T-helper 2 cell (primary cell): ENCODE data around the gene HOXA1.

Source experiments
- DNase-seq, 5 experiments: peaks; one replicate each; pipeline versions ENCODE4 v3.0.0 to v3.0.0-alpha.2; 2012 to 2022

HOXA1 gene

GRCh38 chr7:27116031-27116961, 20.5 kb upstream of the HOXA1 start:
- no peak for DNase-seq

DNA sequence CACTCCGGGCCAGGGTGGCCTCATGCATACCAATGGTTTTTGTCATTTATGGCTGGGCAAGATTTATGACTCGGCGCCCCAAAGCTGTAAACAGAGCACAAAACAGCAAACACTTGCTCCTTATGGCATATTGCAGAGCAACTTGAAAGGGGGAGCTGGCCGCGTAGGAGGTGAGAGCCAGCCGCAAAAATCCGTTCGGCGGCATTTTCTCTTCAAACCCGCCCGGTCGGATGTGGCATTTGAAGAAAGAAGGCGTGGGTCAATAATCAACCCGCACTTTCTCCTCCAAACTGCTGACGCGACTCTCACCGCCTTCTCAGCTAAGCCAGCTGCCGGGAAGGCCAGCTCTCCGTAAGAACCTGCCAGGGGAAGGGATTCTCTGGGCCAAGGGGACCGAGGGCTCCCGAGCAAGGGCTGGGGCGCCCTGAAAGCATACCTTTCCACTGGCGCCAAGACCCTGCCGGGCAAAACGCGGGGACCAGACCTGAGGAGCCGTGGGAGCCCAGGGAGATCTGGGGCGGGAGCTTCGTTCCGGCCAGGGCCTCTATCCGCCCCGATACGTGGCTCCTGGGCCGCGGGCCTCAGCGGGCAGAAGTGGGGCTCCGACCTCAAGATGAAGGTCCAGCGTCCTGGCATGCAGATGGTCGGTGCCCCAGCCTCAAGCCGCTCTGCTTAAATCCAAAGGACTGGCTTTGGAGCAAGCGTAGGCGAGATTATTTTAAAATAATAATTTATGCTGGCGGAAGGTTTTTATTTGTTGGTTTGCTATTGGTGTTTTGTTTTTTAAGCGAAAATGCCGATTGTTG, 19.6 kb upstream of the HOXA1 start:
- DNase-seq = no peak

DNA sequence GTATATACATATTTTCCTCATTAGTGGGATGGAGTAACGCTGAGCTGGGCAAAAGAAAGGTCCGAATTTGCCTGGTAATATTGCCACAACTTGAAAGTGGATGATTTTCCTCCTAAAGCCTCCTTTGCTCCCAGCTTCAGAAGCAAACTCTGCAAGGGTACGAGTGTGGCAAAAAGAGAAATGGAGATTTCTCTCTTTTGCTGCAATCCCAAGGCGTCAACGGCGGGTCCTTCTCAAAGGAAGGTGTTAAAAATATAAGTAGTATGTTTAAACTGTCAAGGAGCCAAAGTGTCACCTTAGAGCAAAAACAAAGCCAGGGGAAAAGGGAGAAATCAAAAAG, 19.1 kb upstream of the HOXA1 start:
- DNase-seq = no peak

GRCh38 chr7:27113991-27114769, 18.4 kb upstream of the HOXA1 start:
- DNase-seq = no peak

GRCh38 chr7:27112955-27113949, 17.5 kb upstream of the HOXA1 start:
- no peak for DNase-seq

- DNase-seq = no peak
These were observed 16.6 kb upstream of the HOXA1 start for GRCh38 chr7:27112361-27112760.

DNA sequence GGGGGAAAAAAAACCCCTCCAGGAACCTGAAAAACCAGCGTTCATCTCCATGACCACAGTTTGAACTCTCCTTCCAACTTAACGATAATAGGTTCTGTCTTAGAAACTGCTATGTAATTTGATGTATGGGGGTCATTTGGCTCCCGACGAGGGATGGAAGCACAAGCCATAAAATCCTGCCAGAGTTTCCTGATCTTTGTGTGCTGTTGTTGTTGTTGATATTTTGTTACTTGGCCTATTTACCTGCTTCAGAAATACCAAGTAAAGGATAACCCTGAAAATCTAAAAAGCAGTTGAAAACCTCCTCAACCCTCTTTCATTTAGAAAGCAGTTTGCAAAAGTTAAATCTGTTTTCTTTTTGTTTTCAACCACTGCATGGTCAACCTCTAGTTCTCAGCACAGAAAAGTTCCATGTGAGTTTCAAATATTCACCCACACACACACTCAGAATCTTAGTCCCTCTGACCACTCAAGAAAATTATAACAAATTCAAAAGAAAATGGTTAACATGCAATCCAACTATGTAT, 16.0 kb upstream of the HOXA1 start:
- DNase-seq = no peak

- no peak for DNase-seq
These were observed 15.4 kb upstream of the HOXA1 start for GRCh38 chr7:27111042-27111750.

DNA sequence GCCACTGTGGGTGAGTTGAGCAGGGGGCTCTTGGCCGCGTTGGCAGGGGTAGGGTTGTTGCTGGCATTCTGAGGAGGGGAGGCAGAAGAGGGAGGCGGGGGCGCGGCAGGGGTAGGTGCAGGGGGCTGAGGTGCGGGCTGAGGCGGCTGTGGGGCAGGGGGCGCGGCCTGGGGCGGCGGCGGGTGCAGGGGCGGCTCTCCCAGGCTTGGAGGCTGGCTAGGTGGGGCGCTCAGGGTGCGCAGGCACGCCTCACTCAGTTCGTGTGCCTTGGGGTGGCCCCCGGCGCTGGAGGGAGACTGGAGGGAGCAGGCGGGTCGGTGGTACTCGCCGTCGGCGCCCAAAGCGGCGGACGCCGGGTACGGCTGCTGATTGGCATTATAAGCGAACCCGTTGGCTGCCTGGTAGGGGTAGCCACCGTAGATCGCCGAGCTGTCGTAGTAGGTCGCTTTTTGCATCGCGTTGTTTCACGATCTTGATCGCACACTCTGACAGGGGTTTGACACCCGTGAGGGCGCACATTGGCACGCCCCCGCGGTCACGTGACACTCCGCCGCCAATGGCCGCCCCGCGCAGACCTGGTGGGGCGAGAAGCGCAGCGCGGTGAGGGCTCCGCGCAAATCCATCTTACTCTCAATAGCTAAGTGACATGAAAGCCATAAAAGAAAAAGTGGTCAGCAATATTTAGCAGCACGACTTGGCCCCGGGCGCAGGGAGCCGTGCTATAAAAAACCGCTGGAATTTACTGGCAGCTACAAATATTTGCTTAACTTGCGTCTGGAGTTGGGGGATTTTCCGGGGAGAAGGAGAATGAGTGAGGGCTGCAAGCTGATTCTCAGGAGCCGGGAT, 14.6 kb upstream of the HOXA1 start:
- no peak for DNase-seq

DNA sequence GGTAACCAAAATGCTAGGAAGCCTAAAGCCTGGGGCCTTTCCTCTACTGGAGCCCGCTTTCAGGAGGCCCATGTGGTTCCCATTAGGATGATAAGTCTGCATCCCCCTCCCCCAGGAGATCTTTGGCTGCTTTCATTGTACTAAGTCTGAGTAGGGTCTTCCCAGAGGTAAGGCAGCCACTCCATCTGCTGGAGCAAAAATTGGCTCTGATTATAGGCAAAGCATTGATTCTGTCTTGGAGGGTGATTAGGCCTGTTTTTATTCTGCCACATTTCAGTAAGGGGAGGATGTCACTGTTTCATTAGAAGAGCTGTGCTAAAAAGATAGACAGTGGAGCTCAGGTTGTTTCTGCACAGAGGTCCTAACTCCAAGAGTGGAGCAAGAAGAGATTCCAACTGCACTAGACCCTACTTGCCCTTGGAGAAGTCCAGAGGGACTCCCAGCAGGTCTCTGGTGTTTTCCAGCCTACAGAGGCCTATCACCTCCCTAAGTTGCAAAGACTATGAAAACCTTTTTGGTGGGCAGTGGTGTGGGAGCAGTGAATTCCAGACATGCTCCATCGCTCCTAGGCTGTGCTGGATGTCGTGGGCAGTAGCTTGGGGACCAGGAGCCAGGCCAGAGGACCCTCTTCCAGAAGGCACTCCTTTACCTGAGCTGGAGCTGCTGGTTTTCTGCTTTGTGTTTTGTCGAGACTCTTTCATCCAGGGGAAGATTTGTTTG, 13.8 kb upstream of the HOXA1 start:
- DNase-seq = no peak

- no peak for DNase-seq
These were observed 12.8 kb upstream of the HOXA1 start for GRCh38 chr7:27108390-27109127.

DNA sequence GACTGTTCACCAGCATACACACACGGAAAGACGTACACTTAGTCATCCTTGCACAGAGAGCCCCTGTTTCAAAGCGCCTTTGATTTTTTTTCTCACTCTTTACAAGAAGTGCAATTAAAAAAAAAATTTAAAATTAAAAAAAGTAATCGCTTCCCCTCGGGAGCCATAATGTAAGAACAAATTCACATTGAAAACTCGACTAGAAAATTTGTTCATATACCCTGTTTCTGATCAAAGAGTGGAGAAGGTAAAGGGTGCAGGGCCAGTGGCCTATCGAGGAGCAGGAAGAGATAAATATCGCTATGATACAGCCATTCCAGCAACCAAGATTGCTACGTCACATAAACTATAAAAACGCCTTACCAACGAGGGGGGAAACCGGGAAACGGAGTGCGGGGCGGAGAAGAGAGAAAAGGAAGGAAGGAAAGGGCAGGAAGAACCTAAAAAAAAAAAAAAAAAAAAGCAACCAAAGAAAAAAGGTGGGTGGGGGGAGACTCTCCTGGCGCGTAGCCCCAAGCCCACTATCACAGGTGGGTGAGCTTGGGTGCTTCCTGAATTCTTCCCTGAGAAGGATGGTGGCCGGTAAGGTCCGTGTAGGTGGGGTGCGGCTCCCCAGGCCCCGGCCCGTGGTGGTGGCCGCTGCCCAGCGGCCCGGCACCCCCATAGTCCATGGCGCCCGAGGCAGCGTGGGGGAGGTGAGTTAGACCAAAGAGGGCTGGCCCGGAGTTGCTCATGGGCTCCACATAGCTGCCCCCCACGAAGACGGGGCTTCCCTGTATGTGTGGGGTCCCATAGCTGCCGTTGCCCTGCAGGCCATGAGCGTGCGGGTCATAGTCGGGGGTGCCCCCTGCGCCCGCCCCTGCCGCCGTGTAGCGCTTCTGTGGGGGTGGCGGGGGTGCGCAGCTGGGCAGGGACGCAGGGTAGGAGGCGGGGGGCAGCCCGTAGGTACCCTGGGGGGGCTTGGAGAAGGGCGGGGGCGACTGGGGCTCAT, 11.9 kb upstream of the HOXA1 start:
- DNase-seq = no peak

- no peak for DNase-seq
These were observed 11.1 kb upstream of the HOXA1 start for GRCh38 chr7:27106901-27107240.

- DNase-seq = no peak
These were observed 10.5 kb upstream of the HOXA1 start for GRCh38 chr7:27106181-27106900.

- DNase-seq = no peak
These were observed 9.7 kb upstream of the HOXA1 start for GRCh38 chr7:27105301-27106031.
